ENCODE results near the gene FOXO3. TPM values are rescaled to one million over a fixed set of nuclear protein-coding genes. Genes with fewer than 3 reads are reported as not detected.
"Not testable (repeated sequence)": the region's sequence is repeated elsewhere in the genome, so short reads cannot be mapped to it uniquely, and the experiment has no call there.

The FOXO3 gene
- total RNA-seq, 1 donor from 2014 or later, result 13.7 TPM

GRCh38 chr6:108528878-108529277, 31.8 kb upstream of the FOXO3 start:
- Histone ChIP-seq H3K27ac (no peak overlapping the region), H3K79me2 (ENCODE audit: low read depth) (no peaks in the 10 kb centered on the region), H3K27me3 (no peaks in the 10 kb centered on the region), H3K9me3 (ENCODE audit: low read depth) (no peaks in the 10 kb centered on the region), H3K4me3 (no peak overlapping the region), H4K20me1 (ENCODE audit: low read depth) (no peaks in the 10 kb centered on the region), H3K4me1 (peaks cover 12% of the 10 kb centered on the region), H3K36me3 (no peaks in the 10 kb centered on the region), H3K9ac (no peak overlapping the region), H3K4me2 (no peak overlapping the region), H2AFZ (replicated peaks) (no peak overlapping the region), H3F3A (ENCODE audit: low read depth) (peaks cover 4% of the 10 kb centered on the region)
- H3K9me3 Mint-ChIP-seq, result no peaks in the 10 kb centered on the region
- peaks cover 3% of the 10 kb centered on the region for H3K27me3 Mint-ChIP-seq (ENCODE audit: insufficient read depth, low read depth)
- TF ChIP-seq CTCF (IDR thresholded peaks at IDR 0.05), result no peak
- TF ChIP-seq EZH2 (IDR thresholded peaks at IDR 0.05), result no peak
- no peak for TF ChIP-seq EZH2phosphoT487 (IDR thresholded peaks at IDR 0.05)
- H3K27ac Mint-ChIP-seq, result no peak overlapping the region
- no peak for DNase-seq (ENCODE audit: low spot score)
- no peaks in the 10 kb centered on the region for H3K36me3 Mint-ChIP-seq
- H3K4me1 Mint-ChIP-seq, result peaks cover 10% of the 10 kb centered on the region
- H3K4me3 Mint-ChIP-seq, result no peak overlapping the region

- no peak overlapping the region for H3K4me3 Mint-ChIP-seq
- TF ChIP-seq CTCF (IDR thresholded peaks at IDR 0.05) (peak; percentile 34), EZH2phosphoT487 (IDR thresholded peaks at IDR 0.05) (no peak)
- H3F3A ChIP-seq (ENCODE audit: low read depth), result no peaks in the 10 kb centered on the region
- no peak overlapping the region for H3K4me3 ChIP-seq
- no peaks in the 10 kb centered on the region for H4K20me1 ChIP-seq (ENCODE audit: low read depth)
- no peak overlapping the region for H3K4me2 ChIP-seq
- no peak overlapping the region for H3K9ac ChIP-seq
- H3K27me3 Mint-ChIP-seq (ENCODE audit: insufficient read depth, low read depth), result peaks cover 3% of the 10 kb centered on the region
- H3K9me3 ChIP-seq (ENCODE audit: low read depth), result no peaks in the 10 kb centered on the region
- H3K4me1 ChIP-seq, result no peaks in the 10 kb centered on the region
- no peak overlapping the region for H2AFZ ChIP-seq (replicated peaks)
- H3K27ac ChIP-seq, result no peak overlapping the region
- H3K79me2 ChIP-seq (ENCODE audit: low read depth), result no peaks in the 10 kb centered on the region
- H3K36me3 ChIP-seq, result no peaks in the 10 kb centered on the region
- no peaks in the 10 kb centered on the region for H3K9me3 Mint-ChIP-seq
- no peaks in the 10 kb centered on the region for H3K27me3 ChIP-seq
- no peak overlapping the region for H3K27ac Mint-ChIP-seq
- H3K36me3 Mint-ChIP-seq, result no peaks in the 10 kb centered on the region
- DNase-seq (ENCODE audit: low spot score), result no peak
- H3K4me1 Mint-ChIP-seq, result peaks cover 2% of the 10 kb centered on the region
Observed at GRCh38 chr6:108531332-108531731, 29.4 kb upstream of the FOXO3 start.

- no peak for TF ChIP-seq EZH2phosphoT487 (IDR thresholded peaks at IDR 0.05)
- TF ChIP-seq EZH2 (IDR thresholded peaks at IDR 0.05), result no peak
- no peak for TF ChIP-seq CTCF (IDR thresholded peaks at IDR 0.05)
- H3K9me3 ChIP-seq (ENCODE audit: low read depth), result peaks cover 4% of the 10 kb centered on the region
- Mint-ChIP-seq H3K4me1 (peaks cover 8% of the 10 kb centered on the region), H3K36me3 (no peaks in the 10 kb centered on the region), H3K27me3 (ENCODE audit: insufficient read depth, low read depth) (no peaks in the 10 kb centered on the region), H3K9me3 (peaks cover 6% of the 10 kb centered on the region), H3K4me3 (no peak overlapping the region), H3K27ac (no peak overlapping the region)
- no peak overlapping the region for H3K4me3 ChIP-seq
- no peak overlapping the region for H3K9ac ChIP-seq
- no peaks in the 10 kb centered on the region for H3K79me2 ChIP-seq (ENCODE audit: low read depth)
- no peak overlapping the region for H3K27ac ChIP-seq
- no peak overlapping the region for H3K4me2 ChIP-seq
- H2AFZ ChIP-seq (replicated peaks), result no peak overlapping the region
- no peaks in the 10 kb centered on the region for H3K36me3 ChIP-seq
- no peaks in the 10 kb centered on the region for H3K27me3 ChIP-seq
- no peaks in the 10 kb centered on the region for H4K20me1 ChIP-seq (ENCODE audit: low read depth)
- no peaks in the 10 kb centered on the region for H3F3A ChIP-seq (ENCODE audit: low read depth)
- DNase-seq (ENCODE audit: low spot score), result no peak
- no peaks in the 10 kb centered on the region for H3K4me1 ChIP-seq
Observed at GRCh38 chr6:108535114-108535742, 25.5 kb upstream of the FOXO3 start.

GRCh38 chr6:108535920-108536535, 24.7 kb upstream of the FOXO3 start:
- H3K9me3 ChIP-seq (ENCODE audit: low read depth); H3K27me3 ChIP-seq; H3K36me3 ChIP-seq; H3F3A ChIP-seq (ENCODE audit: low read depth); H3K27me3 Mint-ChIP-seq (ENCODE audit: insufficient read depth, low read depth); H2AFZ ChIP-seq (replicated peaks); H3K4me3 ChIP-seq; H3K79me2 ChIP-seq (ENCODE audit: low read depth); H3K4me3 Mint-ChIP-seq; H3K4me1 Mint-ChIP-seq; H3K9ac ChIP-seq; H3K4me2 ChIP-seq; DNase-seq (ENCODE audit: low spot score); H3K36me3 Mint-ChIP-seq; H3K9me3 Mint-ChIP-seq; H4K20me1 ChIP-seq (ENCODE audit: low read depth); H3K27ac ChIP-seq; H3K27ac Mint-ChIP-seq; H3K4me1 ChIP-seq: not testable (repeated sequence)

Data from neural progenitor cell (in vitro differentiated cells).